HepG2 (cell line): ENCODE measurements around the gene ST6GALNAC2. TPM values are rescaled to one million over a fixed set of nuclear protein-coding genes. Genes with fewer than 3 reads are reported as not detected.

Experiments
- CBX5 ChIP-seq: sonication (generic); formaldehyde crosslinking; IDR thresholded peaks from 2 replicates; pipeline ENCODE4 v1.4.0; 2020; ENCODE audit warnings: missing genetic modification reagents, borderline replicate concordance
- JDP2 ChIP-seq: sonication (generic); formaldehyde crosslinking; IDR thresholded peaks from 2 replicates; pipeline ENCODE4 v1.8.1; 2022; ENCODE audit warnings: missing genetic modification reagents, borderline replicate concordance
- KLF6 ChIP-seq: IDR thresholded peaks from 2 replicates; pipeline ENCODE4 v1.8.0; 2016; ENCODE audit warnings: missing biosample characterization, missing genetic modification reagents
- REXO4 ChIP-seq: sonication (generic); formaldehyde crosslinking; IDR thresholded peaks from 2 replicates; pipeline ENCODE4 v1.8.0; 2022; ENCODE audit warnings: missing genetic modification reagents, mild to moderate bottlenecking, borderline replicate concordance
- ZBTB38 ChIP-seq: sonication (generic); formaldehyde crosslinking; IDR thresholded peaks from 2 replicates; pipeline ENCODE4 v1.5.1; 2020; ENCODE audit warnings: mild to moderate bottlenecking, missing genetic modification reagents
- ZFP36L2 ChIP-seq: sonication (generic); formaldehyde crosslinking; IDR thresholded peaks from 2 replicates; pipeline ENCODE4 v1.4.0; 2020; ENCODE audit warnings: missing genetic modification reagents
- ZNF143 ChIP-seq: sonication (generic); formaldehyde crosslinking; IDR thresholded peaks from 2 replicates; pipeline ENCODE4 v1.4.0; 2020; ENCODE audit warnings: missing genetic modification reagents
- ZNF230 ChIP-seq: sonication (generic); formaldehyde crosslinking; IDR thresholded peaks from 2 replicates; pipeline ENCODE4 v1.4.0; 2020; ENCODE audit warnings: mild to moderate bottlenecking, missing genetic modification reagents
- ZNF556 ChIP-seq: sonication (generic); formaldehyde crosslinking; IDR thresholded peaks from 2 replicates; pipeline ENCODE4 v1.4.0; 2020; ENCODE audit warnings: mild to moderate bottlenecking, missing genetic modification reagents, borderline replicate concordance
- polyA plus RNA-seq, 8 experiments: library from polyadenylated mRNA; depleted of rRNA in 3 of 8; stranded (reverse) in 7 of 8; unstranded in 1 of 8; fragments of >200 nt; fragmentation: Illumina TruSeq in 4 of 8; extraction: Trizol in 4 of 8; gene quantifications; 2 replicates each; pipeline versions ENCODE4 v1.2.1 to v1.2.3, GENCODE V29; 2011 to 2016; ENCODE audit warnings: low read depth in 4 of 8, missing spikeins in 1 of 8, mixed read lengths in 1 of 8; ENCODE audit not compliant: insufficient read depth in 1 of 8
- total RNA-seq, 5 experiments: library from RNA; depleted of rRNA; stranded (reverse); fragments of >200 nt; fragmentation: Illumina TruSeq; extraction: Trizol; gene quantifications; 2 replicates each; pipeline ENCODE4 v1.2.3, GENCODE V29; 2016; ENCODE audit warnings: low read depth in 1 of 5
- TF ChIP-seq, protein P1 (sequence below): sonication (generic); formaldehyde crosslinking; IDR thresholded peaks from 2 replicates; pipeline ENCODE4 v1.4.0; 2020; ENCODE audit warnings: missing genetic modification reagents, borderline replicate concordance
- TF ChIP-seq, protein P2 (sequence below): sonication (generic); formaldehyde crosslinking; IDR thresholded peaks from 2 replicates; pipeline ENCODE4 v1.4.0; 2020; ENCODE audit warnings: mild to moderate bottlenecking, missing genetic modification reagents
- TF ChIP-seq, protein P3 (sequence below): sonication (generic); formaldehyde crosslinking; IDR thresholded peaks from 2 replicates; pipeline ENCODE4 v1.4.0; 2020; ENCODE audit warnings: missing genetic modification reagents
- TF ChIP-seq, protein P4 (sequence below): sonication (generic); formaldehyde crosslinking; IDR thresholded peaks from 2 replicates; pipeline ENCODE4 v1.5.0; 2020; ENCODE audit warnings: missing genetic modification reagents
- TF ChIP-seq, protein P5 (sequence below): sonication (generic); formaldehyde crosslinking; conservative IDR thresholded peaks from 2 replicates; pipeline ENCODE4 v1.8.1; 2023; ENCODE audit warnings: missing genetic modification reagents
- TF ChIP-seq, protein P6 (sequence below): sonication (generic); formaldehyde crosslinking; IDR thresholded peaks from 2 replicates; pipeline ENCODE4 v1.4.0; 2020; ENCODE audit warnings: missing genetic modification reagents

ST6GALNAC2 gene
- total and polyA plus RNA-seq, 2 of the 13 experiments (the other 11 are each of a cell fraction or from before 2014, with no cell fraction given): 0.12 to 0.49 TPM

DNA sequence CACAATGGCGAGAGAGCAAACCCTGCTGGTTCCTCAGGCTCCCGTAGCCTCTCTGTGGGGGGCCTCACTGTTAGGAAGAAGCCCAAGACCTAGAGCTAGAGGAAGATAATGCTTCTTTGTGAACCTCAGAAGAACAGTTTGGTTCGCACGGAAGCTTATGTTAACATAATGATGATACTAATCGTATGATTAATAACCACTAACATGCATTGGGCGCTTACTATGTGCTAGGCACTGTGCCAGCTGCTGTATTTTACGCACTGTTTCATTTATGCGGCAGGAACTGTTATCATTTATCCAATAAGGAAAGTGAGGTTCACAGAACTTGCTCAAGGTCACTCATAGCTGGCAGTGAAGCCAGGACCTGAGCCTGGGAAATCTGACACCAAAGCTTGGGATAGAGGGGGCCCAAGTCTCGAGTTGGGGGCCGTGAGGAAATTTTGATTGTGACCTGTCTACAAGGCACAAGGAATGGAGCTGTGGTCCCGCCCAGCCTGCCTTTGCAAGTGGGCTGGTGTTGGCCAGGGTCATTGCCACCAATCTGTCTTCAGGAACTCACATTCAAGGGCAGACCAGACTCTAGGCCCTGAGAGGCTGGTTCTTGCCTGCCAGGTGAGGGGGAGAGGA lies 39.0 kb downstream of the ST6GALNAC2 start (continued):
- TF ChIP-seq, protein P1, sequence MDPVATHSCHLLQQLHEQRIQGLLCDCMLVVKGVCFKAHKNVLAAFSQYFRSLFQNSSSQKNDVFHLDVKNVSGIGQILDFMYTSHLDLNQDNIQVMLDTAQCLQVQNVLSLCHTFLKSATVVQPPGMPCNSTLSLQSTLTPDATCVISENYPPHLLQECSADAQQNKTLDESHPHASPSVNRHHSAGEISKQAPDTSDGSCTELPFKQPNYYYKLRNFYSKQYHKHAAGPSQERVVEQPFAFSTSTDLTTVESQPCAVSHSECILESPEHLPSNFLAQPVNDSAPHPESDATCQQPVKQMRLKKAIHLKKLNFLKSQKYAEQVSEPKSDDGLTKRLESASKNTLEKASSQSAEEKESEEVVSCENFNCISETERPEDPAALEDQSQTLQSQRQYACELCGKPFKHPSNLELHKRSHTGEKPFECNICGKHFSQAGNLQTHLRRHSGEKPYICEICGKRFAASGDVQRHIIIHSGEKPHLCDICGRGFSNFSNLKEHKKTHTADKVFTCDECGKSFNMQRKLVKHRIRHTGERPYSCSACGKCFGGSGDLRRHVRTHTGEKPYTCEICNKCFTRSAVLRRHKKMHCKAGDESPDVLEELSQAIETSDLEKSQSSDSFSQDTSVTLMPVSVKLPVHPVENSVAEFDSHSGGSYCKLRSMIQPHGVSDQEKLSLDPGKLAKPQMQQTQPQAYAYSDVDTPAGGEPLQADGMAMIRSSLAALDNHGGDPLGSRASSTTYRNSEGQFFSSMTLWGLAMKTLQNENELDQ (CRISPR knock-in tag): no peak
- TF ChIP-seq ZFP36L2 (CRISPR knock-in tag): no peak
- TF ChIP-seq, protein P2, sequence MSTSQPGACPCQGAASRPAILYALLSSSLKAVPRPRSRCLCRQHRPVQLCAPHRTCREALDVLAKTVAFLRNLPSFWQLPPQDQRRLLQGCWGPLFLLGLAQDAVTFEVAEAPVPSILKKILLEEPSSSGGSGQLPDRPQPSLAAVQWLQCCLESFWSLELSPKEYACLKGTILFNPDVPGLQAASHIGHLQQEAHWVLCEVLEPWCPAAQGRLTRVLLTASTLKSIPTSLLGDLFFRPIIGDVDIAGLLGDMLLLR: 0 out of 2 replicates have a peak, but pooled peaks have one; percentile 2
- no peak for TF ChIP-seq REXO4 (CRISPR knock-in tag)
- TF ChIP-seq ZNF143: no peak
- TF ChIP-seq KLF6 (CRISPR knock-in tag): no peak
- no peak for TF ChIP-seq ZNF556
- TF ChIP-seq, protein P3, sequence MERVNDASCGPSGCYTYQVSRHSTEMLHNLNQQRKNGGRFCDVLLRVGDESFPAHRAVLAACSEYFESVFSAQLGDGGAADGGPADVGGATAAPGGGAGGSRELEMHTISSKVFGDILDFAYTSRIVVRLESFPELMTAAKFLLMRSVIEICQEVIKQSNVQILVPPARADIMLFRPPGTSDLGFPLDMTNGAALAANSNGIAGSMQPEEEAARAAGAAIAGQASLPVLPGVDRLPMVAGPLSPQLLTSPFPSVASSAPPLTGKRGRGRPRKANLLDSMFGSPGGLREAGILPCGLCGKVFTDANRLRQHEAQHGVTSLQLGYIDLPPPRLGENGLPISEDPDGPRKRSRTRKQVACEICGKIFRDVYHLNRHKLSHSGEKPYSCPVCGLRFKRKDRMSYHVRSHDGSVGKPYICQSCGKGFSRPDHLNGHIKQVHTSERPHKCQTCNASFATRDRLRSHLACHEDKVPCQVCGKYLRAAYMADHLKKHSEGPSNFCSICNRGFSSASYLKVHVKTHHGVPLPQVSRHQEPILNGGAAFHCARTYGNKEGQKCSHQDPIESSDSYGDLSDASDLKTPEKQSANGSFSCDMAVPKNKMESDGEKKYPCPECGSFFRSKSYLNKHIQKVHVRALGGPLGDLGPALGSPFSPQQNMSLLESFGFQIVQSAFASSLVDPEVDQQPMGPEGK (CRISPR knock-in tag): peak; percentile 49; the same call in 1 of the 2 replicates
- no peak for TF ChIP-seq JDP2 (CRISPR knock-in tag)
- TF ChIP-seq CBX5: no peak
- TF ChIP-seq, protein P4, sequence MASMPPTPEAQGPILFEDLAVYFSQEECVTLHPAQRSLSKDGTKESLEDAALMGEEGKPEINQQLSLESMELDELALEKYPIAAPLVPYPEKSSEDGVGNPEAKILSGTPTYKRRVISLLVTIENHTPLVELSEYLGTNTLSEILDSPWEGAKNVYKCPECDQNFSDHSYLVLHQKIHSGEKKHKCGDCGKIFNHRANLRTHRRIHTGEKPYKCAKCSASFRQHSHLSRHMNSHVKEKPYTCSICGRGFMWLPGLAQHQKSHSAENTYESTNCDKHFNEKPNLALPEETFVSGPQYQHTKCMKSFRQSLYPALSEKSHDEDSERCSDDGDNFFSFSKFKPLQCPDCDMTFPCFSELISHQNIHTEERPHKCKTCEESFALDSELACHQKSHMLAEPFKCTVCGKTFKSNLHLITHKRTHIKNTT (CRISPR knock-in tag): no peak
- TF ChIP-seq, protein P5, sequence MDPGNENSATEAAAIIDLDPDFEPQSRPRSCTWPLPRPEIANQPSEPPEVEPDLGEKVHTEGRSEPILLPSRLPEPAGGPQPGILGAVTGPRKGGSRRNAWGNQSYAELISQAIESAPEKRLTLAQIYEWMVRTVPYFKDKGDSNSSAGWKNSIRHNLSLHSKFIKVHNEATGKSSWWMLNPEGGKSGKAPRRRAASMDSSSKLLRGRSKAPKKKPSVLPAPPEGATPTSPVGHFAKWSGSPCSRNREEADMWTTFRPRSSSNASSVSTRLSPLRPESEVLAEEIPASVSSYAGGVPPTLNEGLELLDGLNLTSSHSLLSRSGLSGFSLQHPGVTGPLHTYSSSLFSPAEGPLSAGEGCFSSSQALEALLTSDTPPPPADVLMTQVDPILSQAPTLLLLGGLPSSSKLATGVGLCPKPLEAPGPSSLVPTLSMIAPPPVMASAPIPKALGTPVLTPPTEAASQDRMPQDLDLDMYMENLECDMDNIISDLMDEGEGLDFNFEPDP (CRISPR knock-in tag): 0 out of 2 replicates have a peak, but pooled peaks have one; percentile 88
- TF ChIP-seq ZNF230 (CRISPR knock-in tag): no peak
- no peak for TF ChIP-seq ZBTB38
- TF ChIP-seq, protein P6, sequence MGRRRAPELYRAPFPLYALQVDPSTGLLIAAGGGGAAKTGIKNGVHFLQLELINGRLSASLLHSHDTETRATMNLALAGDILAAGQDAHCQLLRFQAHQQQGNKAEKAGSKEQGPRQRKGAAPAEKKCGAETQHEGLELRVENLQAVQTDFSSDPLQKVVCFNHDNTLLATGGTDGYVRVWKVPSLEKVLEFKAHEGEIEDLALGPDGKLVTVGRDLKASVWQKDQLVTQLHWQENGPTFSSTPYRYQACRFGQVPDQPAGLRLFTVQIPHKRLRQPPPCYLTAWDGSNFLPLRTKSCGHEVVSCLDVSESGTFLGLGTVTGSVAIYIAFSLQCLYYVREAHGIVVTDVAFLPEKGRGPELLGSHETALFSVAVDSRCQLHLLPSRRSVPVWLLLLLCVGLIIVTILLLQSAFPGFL: no peak
